Medulla oblongata (tissue), 1 donor: Measurements from ENCODE around the gene WWOX.

Experiments
- DNase-seq: peaks from one replicate; pipeline ENCODE4 v3.0.0-alpha.2; 2015; ENCODE audit errors: extremely low spot score

The WWOX gene

GRCh38 chr16:78194948-78195347 lies 95.5 kb downstream of the WWOX start:
- no peak for DNase-seq

GRCh38 chr16:78195797-78196196 lies 96.3 kb downstream of the WWOX start:
- no peak for DNase-seq

- DNase-seq, result no peak
Observed at GRCh38 chr16:78196502-78196901, 97.0 kb downstream of the WWOX start.

DNA sequence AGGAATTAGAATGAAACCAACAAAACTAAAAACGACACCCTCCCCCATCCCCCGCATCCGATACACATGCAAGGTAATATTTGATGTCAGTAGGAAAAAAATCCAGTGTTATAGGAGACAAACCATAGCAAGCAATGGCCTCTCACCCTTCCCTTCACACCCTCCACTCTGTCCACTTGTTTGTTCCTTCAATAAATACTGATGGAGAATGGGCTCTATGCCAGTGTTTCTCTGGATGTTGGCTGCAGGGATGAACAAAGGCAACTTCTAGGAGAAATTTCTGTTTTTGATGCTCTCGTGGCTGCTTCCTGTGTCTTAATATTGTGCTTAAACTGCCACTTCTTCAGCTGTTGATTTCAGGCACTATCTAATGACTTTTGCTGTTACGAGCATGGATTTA lies 98.8 kb downstream of the WWOX start:
- DNase-seq, result peak; percentile 60

- no peak for DNase-seq
Observed at GRCh38 chr16:78199325-78200022, 100.0 kb downstream of the WWOX start.

DNA sequence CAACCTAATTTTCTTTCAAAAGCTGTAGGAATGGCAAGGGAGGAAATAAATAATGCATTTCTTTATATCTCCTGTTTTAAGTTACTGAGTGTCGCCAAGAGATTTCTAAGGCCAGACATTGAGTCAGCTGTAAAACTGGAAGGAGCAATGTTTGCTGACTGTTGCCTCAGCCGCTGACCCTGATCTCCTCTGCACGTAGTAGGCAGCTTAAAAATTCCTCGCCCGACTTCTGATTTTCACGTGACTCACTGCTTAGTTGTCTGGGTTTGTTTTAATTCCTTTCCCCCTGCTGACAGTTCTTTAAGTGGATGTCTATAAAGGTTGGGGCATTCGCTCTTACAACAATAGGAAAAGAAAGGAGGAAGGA lies 100.6 kb downstream of the WWOX start:
- no peak for DNase-seq

- DNase-seq, result no peak
Observed at GRCh38 chr16:78200623-78201096, 101.2 kb downstream of the WWOX start.

- DNase-seq, result no peak
Observed at GRCh38 chr16:78205506-78205905, 106.1 kb downstream of the WWOX start.

DNA sequence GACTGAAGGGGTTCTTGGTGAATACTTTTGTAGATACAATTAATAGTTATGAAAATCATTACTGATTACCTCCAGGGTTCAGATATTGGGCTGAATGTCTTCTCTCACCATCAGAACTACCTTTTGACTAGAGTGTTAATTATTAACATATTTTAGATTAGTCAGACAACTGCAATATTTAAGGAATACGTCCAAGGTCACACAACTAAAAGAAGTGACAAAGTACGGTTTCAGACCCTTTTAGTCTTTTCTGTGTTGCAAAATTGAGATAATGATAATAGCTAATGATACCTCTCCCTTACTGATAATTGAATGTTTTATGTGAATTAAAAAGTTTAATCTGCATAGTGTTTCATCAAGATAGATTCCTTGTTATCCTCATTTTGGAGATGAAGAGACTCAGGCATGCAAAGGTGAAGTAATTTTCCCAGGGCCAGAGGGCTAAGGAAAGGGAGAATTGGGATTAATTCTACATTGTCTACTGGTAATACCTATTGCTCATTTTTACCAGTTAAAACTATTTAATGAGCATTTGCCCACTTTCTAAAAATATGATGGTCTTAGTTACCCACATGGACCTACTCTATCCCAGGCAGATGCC lies 107.3 kb downstream of the WWOX start:
- no peak for DNase-seq

GRCh38 chr16:78209951-78210661 lies 110.7 kb downstream of the WWOX start:
- DNase-seq, result no peak

DNA sequence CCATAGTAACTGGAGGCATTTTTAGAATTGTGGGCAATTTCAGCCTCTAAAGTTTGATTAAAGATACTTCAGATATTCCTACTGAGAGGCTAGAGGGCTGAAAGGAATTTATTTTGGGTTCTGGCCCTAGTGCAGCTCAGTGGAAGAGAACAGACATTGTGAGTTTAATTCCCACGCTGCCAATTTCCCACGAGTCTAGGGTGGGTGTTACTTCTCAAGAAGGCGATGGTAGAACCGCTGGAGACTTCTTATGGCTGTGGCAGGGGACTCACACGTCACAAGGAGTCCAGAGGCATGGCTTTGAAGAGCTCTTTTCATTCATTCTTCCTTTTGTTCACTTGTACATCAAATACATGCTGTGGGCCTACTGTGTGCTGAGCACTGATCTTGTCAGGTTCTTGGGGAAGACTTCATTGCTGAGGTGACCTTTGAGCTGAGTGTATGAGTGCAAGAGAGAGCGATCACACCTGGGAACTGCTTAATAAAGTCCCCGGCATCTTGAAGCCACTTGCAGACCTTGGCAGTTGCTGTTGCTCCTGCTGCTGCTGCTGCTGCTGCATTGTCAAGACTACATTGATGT lies 111.7 kb downstream of the WWOX start:
- DNase-seq, result no peak

GRCh38 chr16:78211946-78212345 lies 112.5 kb downstream of the WWOX start:
- DNase-seq, result no peak

- no peak for DNase-seq
Observed at GRCh38 chr16:78212674-78213073, 113.2 kb downstream of the WWOX start.

DNA sequence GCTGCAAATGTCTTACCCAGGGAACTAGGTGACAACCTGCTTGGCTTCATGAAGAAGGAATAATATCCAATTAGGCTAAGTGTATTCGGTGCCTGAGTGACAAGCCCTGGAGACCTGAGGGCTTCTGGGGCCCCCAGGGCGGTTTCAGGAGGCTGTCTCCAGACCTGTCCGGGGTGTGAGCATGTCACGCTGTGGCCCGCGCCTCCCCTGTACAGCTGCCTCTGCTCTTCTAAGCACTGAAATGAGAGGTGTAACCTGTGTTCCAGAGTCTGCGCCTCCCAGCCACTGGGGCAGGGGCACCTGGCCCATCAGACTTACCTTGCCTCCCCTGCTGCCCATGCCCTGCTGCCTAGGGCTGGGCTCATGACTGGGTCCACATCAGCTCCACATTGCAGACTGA lies 114.3 kb downstream of the WWOX start:
- DNase-seq, result no peak

DNA sequence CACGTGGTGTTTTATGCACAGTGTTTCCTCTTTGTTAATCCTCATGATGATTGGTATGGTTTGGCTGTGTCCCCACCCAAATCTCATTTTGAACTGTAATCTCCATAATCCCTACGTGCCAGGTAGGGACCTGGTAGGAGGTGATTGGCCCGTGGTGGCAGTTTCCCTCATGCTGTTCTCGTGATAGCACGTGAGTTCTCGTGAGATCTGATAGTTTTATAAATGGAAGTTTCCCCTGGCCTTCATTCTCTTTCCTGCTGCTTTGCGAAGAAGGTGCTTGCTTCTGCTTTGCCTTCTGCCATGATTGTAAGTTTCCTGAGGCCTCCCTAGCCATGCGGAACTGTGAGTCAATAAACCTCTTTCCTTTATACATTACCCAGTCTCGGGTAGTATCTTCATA lies 115.8 kb downstream of the WWOX start:
- DNase-seq, result no peak

GRCh38 chr16:78216166-78216745 lies 116.8 kb downstream of the WWOX start:
- no peak for DNase-seq

GRCh38 chr16:78217276-78217675 lies 117.8 kb downstream of the WWOX start:
- DNase-seq, result no peak

- DNase-seq, result no peak
Observed at GRCh38 chr16:78218279-78218678, 118.8 kb downstream of the WWOX start.

- DNase-seq, result no peak
Observed at GRCh38 chr16:78218856-78219651, 119.6 kb downstream of the WWOX start.

- no peak for DNase-seq
Observed at GRCh38 chr16:78220571-78220970, 121.1 kb downstream of the WWOX start.

GRCh38 chr16:78221892-78222291 lies 122.4 kb downstream of the WWOX start:
- DNase-seq, result no peak
